GM23338 (cell line): ENCODE results near the gene CYP2A7.

Experiments
- EZH2 ChIP-seq: fragments of 200-600 bp; sonication (generic); IDR thresholded peaks from one replicate; pipeline ENCODE4 v1.8.0; 2017; ENCODE audit warnings: antibody characterized with exemption, mild to moderate bottlenecking, low read depth; ENCODE audit not compliant: unreplicated experiment
- TF ChIP-seq, protein P1 (sequence below), 2 experiments: fragments of 200-600 bp in 1 of 2; sonication (generic) in 1 of 2; conservative IDR thresholded peaks; 2 replicates each; pipeline versions ENCODE4 v1.5.1 to v1.6.1; 2016 to 2017; ENCODE audit warnings: antibody characterized with exemption in 2 of 2, low read depth in 2 of 2, mild to moderate bottlenecking in 2 of 2, moderate library complexity in 1 of 2

DNA sequence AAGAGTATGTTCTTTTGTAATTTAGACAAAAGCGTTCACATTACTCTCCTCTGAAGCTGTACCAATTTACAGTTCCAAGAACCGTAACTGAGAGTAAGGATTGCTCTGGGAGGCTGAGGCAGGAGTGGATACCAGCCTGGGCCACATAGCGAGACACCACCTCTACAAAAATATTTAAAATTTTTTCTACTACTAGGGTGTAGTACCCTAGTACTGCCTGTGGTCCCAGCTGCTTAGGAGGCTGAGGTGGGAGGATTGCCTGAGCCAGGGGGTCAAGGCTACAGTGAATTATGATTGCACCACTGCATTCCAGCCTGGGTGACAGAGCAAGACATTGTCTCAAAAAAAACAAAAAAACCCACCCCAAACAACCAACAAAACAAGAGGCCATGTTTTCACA is 19.7 kb downstream of the CYP2A7 start:
- TF ChIP-seq, protein P1, sequence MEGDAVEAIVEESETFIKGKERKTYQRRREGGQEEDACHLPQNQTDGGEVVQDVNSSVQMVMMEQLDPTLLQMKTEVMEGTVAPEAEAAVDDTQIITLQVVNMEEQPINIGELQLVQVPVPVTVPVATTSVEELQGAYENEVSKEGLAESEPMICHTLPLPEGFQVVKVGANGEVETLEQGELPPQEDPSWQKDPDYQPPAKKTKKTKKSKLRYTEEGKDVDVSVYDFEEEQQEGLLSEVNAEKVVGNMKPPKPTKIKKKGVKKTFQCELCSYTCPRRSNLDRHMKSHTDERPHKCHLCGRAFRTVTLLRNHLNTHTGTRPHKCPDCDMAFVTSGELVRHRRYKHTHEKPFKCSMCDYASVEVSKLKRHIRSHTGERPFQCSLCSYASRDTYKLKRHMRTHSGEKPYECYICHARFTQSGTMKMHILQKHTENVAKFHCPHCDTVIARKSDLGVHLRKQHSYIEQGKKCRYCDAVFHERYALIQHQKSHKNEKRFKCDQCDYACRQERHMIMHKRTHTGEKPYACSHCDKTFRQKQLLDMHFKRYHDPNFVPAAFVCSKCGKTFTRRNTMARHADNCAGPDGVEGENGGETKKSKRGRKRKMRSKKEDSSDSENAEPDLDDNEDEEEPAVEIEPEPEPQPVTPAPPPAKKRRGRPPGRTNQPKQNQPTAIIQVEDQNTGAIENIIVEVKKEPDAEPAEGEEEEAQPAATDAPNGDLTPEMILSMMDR (conservative IDR thresholded peaks at IDR 0.05; ENCODE audit: low read depth in 2 of 2), result no peak; a peak in 1 of 4 replicates
- no peak for TF ChIP-seq EZH2
